ENCODE results near the gene ANKRD29.

Gene ANKRD29

DNA sequence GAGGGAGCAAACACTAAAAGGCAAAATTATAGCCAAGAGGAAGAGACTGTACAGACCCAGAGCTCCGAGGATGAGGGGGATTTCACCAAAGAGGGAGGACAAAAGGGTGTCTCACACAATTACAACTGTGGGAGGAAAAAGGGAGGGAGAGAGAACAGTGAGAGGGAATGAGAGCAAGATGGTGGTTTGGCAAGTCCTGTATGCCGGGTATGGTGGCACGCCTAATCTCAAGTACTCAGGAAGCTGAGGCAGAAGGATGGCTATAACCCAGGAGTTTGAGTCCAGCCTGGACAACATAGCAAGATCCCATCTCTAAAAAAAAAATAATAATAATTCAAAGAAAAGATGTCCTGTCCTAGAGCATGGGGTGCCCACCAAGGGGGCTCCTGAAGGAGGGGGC is 110.7 kb downstream of the ANKRD29 start:
- no peak for DNase-seq

DNA sequence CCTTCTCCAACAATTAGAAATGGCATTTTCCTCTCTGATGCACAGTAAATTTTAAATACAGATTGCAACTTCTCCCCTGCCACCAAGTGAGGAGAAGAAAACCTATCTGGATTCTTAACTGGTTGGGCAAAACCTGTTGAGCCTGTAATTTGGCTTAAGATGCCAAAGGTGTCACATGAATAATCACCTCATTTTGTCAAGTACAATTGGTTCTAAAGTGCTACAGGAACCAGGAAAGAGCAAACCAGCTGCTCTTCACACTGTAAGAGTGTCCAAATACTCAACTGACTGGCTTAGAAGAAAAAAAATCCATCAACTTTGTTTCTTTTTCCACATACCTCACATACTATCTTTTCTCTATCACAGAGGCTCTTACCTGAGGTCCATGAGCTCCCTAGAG is 111.8 kb downstream of the ANKRD29 start:
- DNase-seq, result no peak

All from inflammatory macrophage treated with lipopolysaccharide for 4 hours (primary cell).